ENCODE results near the gene SLC10A4. TPM values are rescaled to one million over a fixed set of nuclear protein-coding genes. Genes with fewer than 3 reads are reported as not detected.

SLC10A4 gene
- total RNA-seq, 2 donors from 2014 or later, result 0.23 to 1.1 TPM

- intact Hi-C loops (cut with DNase I), result no loop called here
- H3K9me3 ChIP-seq, result no peaks in the 10 kb centered on the region
- DNase-seq (ENCODE audit: low spot score), result no peak
- no peak for TF ChIP-seq POLR2AphosphoS5 (IDR thresholded peaks at IDR 0.05)
- no peak for TF ChIP-seq POLR2A (IDR thresholded peaks at IDR 0.05)
- no peak for TF ChIP-seq CTCF (IDR thresholded peaks at IDR 0.05)
- H3K4me1 ChIP-seq (replicated peaks), result no peaks in the 10 kb centered on the region
- no peaks in the 10 kb centered on the region for H3K27me3 ChIP-seq (replicated peaks; ENCODE audit: insufficient read depth)
- no peaks in the 10 kb centered on the region for H3K36me3 ChIP-seq
- H3K27ac ChIP-seq, result no peak overlapping the region
- peak overlapping the region in 1 of 2 donors; percentile 20 for H3K4me3 ChIP-seq
- 11% methylated on average over 87 of the region's 104 CpGs for WGBS
Observed at GRCh38 chr4:48490680-48491513, 7.8 kb downstream of the SLC10A4 start.

- H3K27ac ChIP-seq, result no peak overlapping the region
- DNase-seq (ENCODE audit: low spot score), result no peak
- no peaks in the 10 kb centered on the region for H3K4me1 ChIP-seq (replicated peaks)
- no peak overlapping the region for H3K4me3 ChIP-seq
- intact Hi-C loops (cut with DNase I), result no loop called here
- H3K36me3 ChIP-seq, result no peaks in the 10 kb centered on the region
- no peak for TF ChIP-seq POLR2AphosphoS5 (IDR thresholded peaks at IDR 0.05)
- TF ChIP-seq POLR2A (IDR thresholded peaks at IDR 0.05), result no peak
- TF ChIP-seq CTCF (IDR thresholded peaks at IDR 0.05), result no peak
- H3K9me3 ChIP-seq, result no peaks in the 10 kb centered on the region
- 73% methylated on average over 23 of the region's 23 CpGs for WGBS
- H3K27me3 ChIP-seq (replicated peaks; ENCODE audit: insufficient read depth), result no peaks in the 10 kb centered on the region
Observed at GRCh38 chr4:48491514-48492176, 8.5 kb downstream of the SLC10A4 start.

GRCh38 chr4:48493452-48494100 lies 10.4 kb downstream of the SLC10A4 start:
- intact Hi-C loops (cut with DNase I), result no loop called here
- H3K27me3 ChIP-seq (replicated peaks; ENCODE audit: insufficient read depth), result no peaks in the 10 kb centered on the region
- H3K4me1 ChIP-seq (replicated peaks), result no peaks in the 10 kb centered on the region
- no peak for DNase-seq (ENCODE audit: low spot score)
- 83% methylated on average over 4 of the region's 4 CpGs for WGBS
- no peaks in the 10 kb centered on the region for H3K36me3 ChIP-seq
- TF ChIP-seq CTCF (IDR thresholded peaks at IDR 0.05) (no peak), POLR2AphosphoS5 (IDR thresholded peaks at IDR 0.05) (no peak), POLR2A (IDR thresholded peaks at IDR 0.05) (no peak)
- no peak overlapping the region for H3K27ac ChIP-seq
- no peak overlapping the region for H3K4me3 ChIP-seq
- no peaks in the 10 kb centered on the region for H3K9me3 ChIP-seq

- intact Hi-C loops (cut with DNase I), result no loop called here
- Histone ChIP-seq H3K27ac (no peak overlapping the region), H3K4me1 (replicated peaks) (no peaks in the 10 kb centered on the region), H3K4me3 (no peak overlapping the region), H3K36me3 (no peaks in the 10 kb centered on the region), H3K27me3 (replicated peaks; ENCODE audit: insufficient read depth) (no peaks in the 10 kb centered on the region), H3K9me3 (no peaks in the 10 kb centered on the region)
- TF ChIP-seq CTCF (IDR thresholded peaks at IDR 0.05), result no peak
- no peak for TF ChIP-seq POLR2A (IDR thresholded peaks at IDR 0.05)
- TF ChIP-seq POLR2AphosphoS5 (IDR thresholded peaks at IDR 0.05), result no peak
- no peak for DNase-seq (ENCODE audit: low spot score)
- WGBS, result 96% methylated on average over 2 of the region's 2 CpGs
Observed at GRCh38 chr4:48495941-48496340, 12.8 kb downstream of the SLC10A4 start.

Data from prostate gland (tissue), 2 donors.